Measurements from ENCODE around the gene CDHR5.

Gene CDHR5

GRCh38 chr11:586376-587316, 38.1 kb downstream of the CDHR5 start:
- no peaks in the 10 kb centered on the region for H3K9me3 ChIP-seq (ENCODE audit: control insufficient read depth, low read length)
- no peak overlapping the region for H3K27ac ChIP-seq (ENCODE audit: insufficient read depth, low read depth, low read length, poor library complexity, severe bottlenecking)
- 95 to 97% methylated on average over 32 of the region's 32 CpGs for WGBS, 2 experiments
- peaks cover 50% of the 10 kb centered on the region for H3K36me3 ChIP-seq (ENCODE audit: control insufficient read depth, insufficient read depth, low read length)
- no peaks in the 10 kb centered on the region for H3K27me3 ChIP-seq (ENCODE audit: control insufficient read depth, insufficient read depth, low read length, poor library complexity, severe bottlenecking)
- H3K4me1 ChIP-seq (ENCODE audit: control insufficient read depth, insufficient read depth, low read length) = no peaks in the 10 kb centered on the region
- no peak overlapping the region for H3K4me3 ChIP-seq (ENCODE audit: insufficient read depth, low read depth, low read length)

- Histone ChIP-seq H3K4me1 (ENCODE audit: control insufficient read depth, insufficient read depth, low read length) (no peaks in the 10 kb centered on the region), H3K36me3 (ENCODE audit: control insufficient read depth, insufficient read depth, low read length) (peaks cover 36% of the 10 kb centered on the region), H3K27ac (ENCODE audit: insufficient read depth, low read depth, low read length, poor library complexity, severe bottlenecking) (no peak overlapping the region), H3K4me3 (ENCODE audit: insufficient read depth, low read depth, low read length) (no peak overlapping the region), H3K27me3 (ENCODE audit: control insufficient read depth, insufficient read depth, low read length, poor library complexity, severe bottlenecking) (no peaks in the 10 kb centered on the region), H3K9me3 (ENCODE audit: control insufficient read depth, low read length) (no peaks in the 10 kb centered on the region)
- WGBS, 2 experiments = 94 to 97% methylated on average over 10 of the region's 10 CpGs
These were observed 40.5 kb downstream of the CDHR5 start for GRCh38 chr11:584287-584686.

GRCh38 chr11:581752-582151, 43.0 kb downstream of the CDHR5 start:
- no peaks in the 10 kb centered on the region for H3K27me3 ChIP-seq (ENCODE audit: control insufficient read depth, insufficient read depth, low read length, poor library complexity, severe bottlenecking)
- peaks cover 10% of the 10 kb centered on the region for H3K4me1 ChIP-seq (ENCODE audit: control insufficient read depth, insufficient read depth, low read length)
- no peak overlapping the region for H3K4me3 ChIP-seq (ENCODE audit: insufficient read depth, low read depth, low read length)
- H3K27ac ChIP-seq (ENCODE audit: insufficient read depth, low read depth, low read length, poor library complexity, severe bottlenecking) = no peak overlapping the region
- H3K36me3 ChIP-seq (ENCODE audit: control insufficient read depth, insufficient read depth, low read length) = peaks cover 26% of the 10 kb centered on the region
- H3K9me3 ChIP-seq (ENCODE audit: control insufficient read depth, low read length) = no peaks in the 10 kb centered on the region
- 96% methylated on average over 17 of the region's 17 CpGs for whole genome bisulfite sequencing, 2 experiments

- WGBS, 2 experiments = 95 to 97% methylated on average over 14 of the region's 14 CpGs
- H3K36me3 ChIP-seq (ENCODE audit: control insufficient read depth, insufficient read depth, low read length) = peaks cover 21% of the 10 kb centered on the region
- H3K27ac ChIP-seq (ENCODE audit: insufficient read depth, low read depth, low read length, poor library complexity, severe bottlenecking) = no peak overlapping the region
- H3K4me1 ChIP-seq (ENCODE audit: control insufficient read depth, insufficient read depth, low read length) = peaks cover 10% of the 10 kb centered on the region
- H3K9me3 ChIP-seq (ENCODE audit: control insufficient read depth, low read length) = no peaks in the 10 kb centered on the region
- no peaks in the 10 kb centered on the region for H3K27me3 ChIP-seq (ENCODE audit: control insufficient read depth, insufficient read depth, low read length, poor library complexity, severe bottlenecking)
- H3K4me3 ChIP-seq (ENCODE audit: insufficient read depth, low read depth, low read length) = no peak overlapping the region
These were observed 43.4 kb downstream of the CDHR5 start for GRCh38 chr11:581342-581741.

GRCh38 chr11:579830-580601, 44.7 kb downstream of the CDHR5 start:
- WGBS, 2 experiments = 96% methylated on average over 20 of the region's 20 CpGs

GRCh38 chr11:578276-579035, 46.3 kb downstream of the CDHR5 start:
- no peaks in the 10 kb centered on the region for H3K9me3 ChIP-seq (ENCODE audit: control insufficient read depth, low read length)
- WGBS, 2 experiments = 94% methylated on average over 21 of the region's 21 CpGs
- no peak overlapping the region for H3K27ac ChIP-seq (ENCODE audit: insufficient read depth, low read depth, low read length, poor library complexity, severe bottlenecking)
- H3K4me1 ChIP-seq (ENCODE audit: control insufficient read depth, insufficient read depth, low read length) = peaks cover 14% of the 10 kb centered on the region
- peaks cover 16% of the 10 kb centered on the region for H3K27me3 ChIP-seq (ENCODE audit: control insufficient read depth, insufficient read depth, low read length, poor library complexity, severe bottlenecking)
- peaks cover 12% of the 10 kb centered on the region for H3K36me3 ChIP-seq (ENCODE audit: control insufficient read depth, insufficient read depth, low read length)
- no peak overlapping the region for H3K4me3 ChIP-seq (ENCODE audit: insufficient read depth, low read depth, low read length)

More at GRCh38 chr11:579830-580601, 44.7 kb downstream of the CDHR5 start:
- Histone ChIP-seq H3K27me3 (ENCODE audit: control insufficient read depth, insufficient read depth, low read length, poor library complexity, severe bottlenecking) (peaks cover 6% of the 10 kb centered on the region), H3K4me1 (ENCODE audit: control insufficient read depth, insufficient read depth, low read length) (peaks cover 10% of the 10 kb centered on the region), H3K9me3 (ENCODE audit: control insufficient read depth, low read length) (no peaks in the 10 kb centered on the region), H3K27ac (ENCODE audit: insufficient read depth, low read depth, low read length, poor library complexity, severe bottlenecking) (no peak overlapping the region), H3K36me3 (ENCODE audit: control insufficient read depth, insufficient read depth, low read length) (peaks cover 17% of the 10 kb centered on the region), H3K4me3 (ENCODE audit: insufficient read depth, low read depth, low read length) (no peak overlapping the region)

GRCh38 chr11:577611-577894, 47.2 kb downstream of the CDHR5 start:
- H3K4me3 ChIP-seq (ENCODE audit: insufficient read depth, low read depth, low read length) = peak overlapping the region; percentile 66
- peaks cover 16% of the 10 kb centered on the region for H3K27me3 ChIP-seq (ENCODE audit: control insufficient read depth, insufficient read depth, low read length, poor library complexity, severe bottlenecking)
- 84 to 86% methylated on average over 6 of the region's 6 CpGs for WGBS, 2 experiments
- H3K36me3 ChIP-seq (ENCODE audit: control insufficient read depth, insufficient read depth, low read length) = peaks cover 7% of the 10 kb centered on the region
- H3K4me1 ChIP-seq (ENCODE audit: control insufficient read depth, insufficient read depth, low read length) = peaks cover 14% of the 10 kb centered on the region
- no peak overlapping the region for H3K27ac ChIP-seq (ENCODE audit: insufficient read depth, low read depth, low read length, poor library complexity, severe bottlenecking)
- no peaks in the 10 kb centered on the region for H3K9me3 ChIP-seq (ENCODE audit: control insufficient read depth, low read length)

GRCh38 chr11:576811-577610, 47.7 kb downstream of the CDHR5 start:
- peaks cover 16% of the 10 kb centered on the region for H3K27me3 ChIP-seq (ENCODE audit: control insufficient read depth, insufficient read depth, low read length, poor library complexity, severe bottlenecking)
- WGBS, 2 experiments = 8 to 9% methylated on average over 46 of the region's 48 CpGs
- peaks cover 7% of the 10 kb centered on the region for H3K36me3 ChIP-seq (ENCODE audit: control insufficient read depth, insufficient read depth, low read length)
- H3K4me3 ChIP-seq (ENCODE audit: insufficient read depth, low read depth, low read length) = peak overlapping the region; percentile 66
- peaks cover 15% of the 10 kb centered on the region for H3K4me1 ChIP-seq (ENCODE audit: control insufficient read depth, insufficient read depth, low read length)
- H3K9me3 ChIP-seq (ENCODE audit: control insufficient read depth, low read length) = no peaks in the 10 kb centered on the region
- H3K27ac ChIP-seq (ENCODE audit: insufficient read depth, low read depth, low read length, poor library complexity, severe bottlenecking) = no peak overlapping the region

GRCh38 chr11:575996-576768, 48.6 kb downstream of the CDHR5 start, which contains the start of gene PHRF1:
Gene PHRF1, plus strand, starts transcription at chr11:576470. Its CDS starts 5,043 bp downstream, at chr11:581513.
- Histone ChIP-seq H3K27ac (ENCODE audit: insufficient read depth, low read depth, low read length, poor library complexity, severe bottlenecking) (peak within 1 kb of the TSS; percentile 92), H3K4me3 (ENCODE audit: insufficient read depth, low read depth, low read length) (peak within 1 kb of the TSS; percentile 66), H3K9me3 (ENCODE audit: control insufficient read depth, low read length) (no peaks in the 10 kb centered on the region), H3K4me1 (ENCODE audit: control insufficient read depth, insufficient read depth, low read length) (peaks cover 20% of the 10 kb centered on the region), H3K36me3 (ENCODE audit: control insufficient read depth, insufficient read depth, low read length) (no peaks in the 10 kb centered on the region), H3K27me3 (ENCODE audit: control insufficient read depth, insufficient read depth, low read length, poor library complexity, severe bottlenecking) (peaks cover 16% of the 10 kb centered on the region)
- WGBS, 2 experiments = 0% methylated on average over 99 of the region's 99 CpGs
